Epithelial cell of proximal tubule (primary cell): ENCODE data around the gene RRAS2. TPM values are rescaled to one million over a fixed set of nuclear protein-coding genes. Genes with fewer than 3 reads are reported as not detected.
A peak's percentile ranks its signal among the peaks of the same experiment; 100 is the strongest.

ENCODE experiments used
- DNase-seq: peaks from one replicate; pipeline ENCODE4 v3.0.0-alpha.2; 2011; ENCODE audit warnings: low read depth
- H3K4me3 ChIP-seq: 2 replicates; pipeline ENCODE4 v1.5.1; 2011; ENCODE audit warnings: low read depth, mild to moderate bottlenecking, low read length
- CTCF ChIP-seq: conservative IDR thresholded peaks from 2 replicates; pipeline ENCODE4 v1.5.1; 2012; ENCODE audit warnings: low read depth, mild to moderate bottlenecking, low read length
- total RNA-seq: library from RNA; depleted of rRNA; stranded (reverse); fragments of >200 nt; gene quantifications from 2 replicates; pipeline ENCODE4 v1.2.3, GENCODE V29; 2015

The RRAS2 gene
- total RNA-seq, 1 donor from 2014 or later: 86.7 TPM

- no peak for DNase-seq
- H3K4me3 ChIP-seq: no peak overlapping the region
- no peak for TF ChIP-seq CTCF
Observed at GRCh38 chr11:14340721-14341120, 18.3 kb downstream of the RRAS2 start.

- no peak overlapping the region for H3K4me3 ChIP-seq
- no peak for TF ChIP-seq CTCF
- no peak for DNase-seq
Observed at GRCh38 chr11:14339356-14339755, 19.6 kb downstream of the RRAS2 start.

GRCh38 chr11:14336507-14337503 lies 22.2 kb downstream of the RRAS2 start:
- no peak for TF ChIP-seq CTCF
- no peak overlapping the region for H3K4me3 ChIP-seq
- DNase-seq: peak; percentile 76

GRCh38 chr11:14335712-14336111 lies 23.3 kb downstream of the RRAS2 start:
- no peak for DNase-seq
- H3K4me3 ChIP-seq: no peak overlapping the region
- no peak for TF ChIP-seq CTCF

- DNase-seq: no peak
- TF ChIP-seq CTCF: no peak
Observed at GRCh38 chr11:14334893-14335292, 24.1 kb downstream of the RRAS2 start.

GRCh38 chr11:14334192-14334591 lies 24.8 kb downstream of the RRAS2 start:
- no peak for DNase-seq
- no peak for TF ChIP-seq CTCF
- no peak overlapping the region for H3K4me3 ChIP-seq

More at GRCh38 chr11:14334893-14335292, 24.1 kb downstream of the RRAS2 start:
- H3K4me3 ChIP-seq: no peak overlapping the region
